ENCODE data around the gene RAPSN.
A peak's percentile ranks its signal among the peaks of the same experiment; 100 is the strongest.

RAPSN gene

GRCh38 chr11:47408598-47409439 lies 40.1 kb downstream of the RAPSN start:
- DNase-seq (ENCODE audit: low read depth): peak; percentile 59

DNA sequence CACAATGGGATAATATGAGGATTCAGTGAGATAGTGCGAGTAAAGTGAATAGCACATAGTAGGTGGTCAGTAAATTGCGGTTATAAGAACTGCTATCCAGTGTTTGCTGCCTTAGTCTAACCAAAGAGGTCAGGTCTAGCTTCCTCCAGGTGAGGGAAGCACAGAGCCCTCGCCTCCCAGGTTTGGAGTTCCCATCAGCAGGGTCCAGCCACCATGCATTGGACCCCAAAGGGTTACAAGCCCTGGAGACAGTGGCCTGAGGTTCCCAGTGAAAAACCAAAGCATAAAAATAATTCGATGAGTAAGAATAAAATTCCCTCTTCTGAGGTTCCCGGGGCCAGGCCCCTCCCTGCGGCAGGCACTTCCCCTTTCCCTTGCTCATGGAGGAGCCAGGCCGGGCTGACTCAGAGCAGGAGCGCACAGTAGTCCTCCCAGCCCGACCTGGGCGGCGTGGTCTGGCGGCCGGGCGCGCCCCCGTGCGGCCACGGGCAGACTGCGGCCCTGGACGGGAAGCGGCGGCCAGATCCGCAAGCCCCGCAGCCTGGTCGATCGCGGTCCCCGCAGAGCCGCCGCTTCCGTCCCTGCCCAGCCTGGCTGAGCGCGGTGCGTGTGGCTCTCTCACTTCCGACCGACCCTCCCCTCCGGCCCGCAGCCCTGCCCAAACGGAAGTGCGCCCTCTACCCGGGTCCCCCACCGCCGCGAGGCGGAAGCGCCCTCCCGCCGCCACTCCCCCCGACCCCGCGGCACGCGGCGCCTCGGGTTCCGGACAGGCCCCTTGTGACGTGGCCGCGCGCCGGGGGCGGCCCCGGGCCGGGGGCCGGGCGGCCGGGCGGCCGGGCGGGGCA lies 41.0 kb downstream of the RAPSN start, which contains the start of gene SLC39A13:
Gene SLC39A13 (plus strand): TSS at position 845 of the 845 bp plus-strand sequence. CDS start 1,505 bp downstream, outside the sequence.
- peak; percentile 77 for DNase-seq (ENCODE audit: low read depth)
- TF ChIP-seq CTCF (conservative IDR thresholded peaks at IDR 0.05; ENCODE audit: low read depth, low read length): peak; percentile 59
- H3K4me3 ChIP-seq (ENCODE audit: low read length): peak within 1 kb of the TSS; percentile 78

More at GRCh38 chr11:47408598-47409439, 40.1 kb downstream of the RAPSN start:
- H3K4me3 ChIP-seq (ENCODE audit: low read length): peak overlapping the region; percentile 78
- TF ChIP-seq CTCF (conservative IDR thresholded peaks at IDR 0.05; ENCODE audit: low read depth, low read length): no peak

- no peak for TF ChIP-seq CTCF (conservative IDR thresholded peaks at IDR 0.05; ENCODE audit: low read depth, low read length)
- DNase-seq (ENCODE audit: low read depth): no peak
- H3K4me3 ChIP-seq (ENCODE audit: low read length): peak overlapping the region; percentile 69
Measured at GRCh38 chr11:47406896-47407745, 41.8 kb downstream of the RAPSN start.

DNA sequence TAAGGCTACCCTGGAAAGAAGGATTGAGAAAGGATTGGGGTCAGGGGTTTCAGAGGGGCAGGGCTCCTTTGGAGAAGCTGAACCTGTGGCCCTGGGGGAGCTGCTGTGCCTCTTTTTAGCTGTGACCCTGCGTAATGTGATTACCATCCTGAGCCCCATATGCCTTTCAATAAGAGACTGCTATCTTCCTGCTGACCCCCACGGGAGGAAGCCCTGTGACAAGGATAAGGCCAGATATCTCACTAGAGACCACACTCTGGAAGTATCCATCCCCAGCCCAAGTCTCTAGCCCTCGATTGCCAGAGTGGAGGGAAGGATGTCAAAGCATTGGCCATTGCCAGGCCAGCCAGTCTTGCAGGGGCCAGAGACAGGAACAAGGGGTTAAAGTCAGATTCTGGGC lies 45.4 kb downstream of the RAPSN start:
- DNase-seq (ENCODE audit: low read depth): no peak
- H3K4me3 ChIP-seq (ENCODE audit: low read length): no peak overlapping the region
- no peak for TF ChIP-seq CTCF (conservative IDR thresholded peaks at IDR 0.05; ENCODE audit: low read depth, low read length)

GRCh38 chr11:47403135-47403534 lies 45.8 kb downstream of the RAPSN start:
- no peak overlapping the region for H3K4me3 ChIP-seq (ENCODE audit: low read length)
- no peak for TF ChIP-seq CTCF (conservative IDR thresholded peaks at IDR 0.05; ENCODE audit: low read depth, low read length)
- DNase-seq (ENCODE audit: low read depth): no peak

DNA sequence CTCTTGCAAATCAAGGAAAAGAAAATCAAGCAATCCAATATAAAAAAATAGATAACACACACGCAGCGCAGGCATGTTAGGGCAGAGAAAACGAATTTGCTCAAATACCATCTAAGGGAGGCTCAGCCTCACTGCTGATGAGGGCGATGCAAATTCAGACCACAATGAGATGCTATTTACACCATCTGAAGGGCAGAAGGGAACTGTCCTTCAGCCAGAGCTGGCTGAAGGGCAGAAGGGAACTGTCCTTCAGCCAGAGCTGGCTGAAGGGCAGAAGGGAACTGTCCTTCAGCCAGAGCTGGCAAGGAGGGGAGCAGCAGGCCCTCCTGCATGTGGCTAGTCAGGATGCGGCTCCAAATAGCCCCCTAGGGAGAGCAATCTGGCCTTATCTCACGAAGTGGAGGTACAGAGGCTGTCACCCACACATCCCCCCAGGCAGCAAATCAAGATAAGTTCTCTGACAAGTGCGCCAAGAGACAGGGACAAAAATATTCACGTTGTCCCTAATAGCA lies 48.1 kb downstream of the RAPSN start:
- DNase-seq (ENCODE audit: low read depth): no peak
- no peak overlapping the region for H3K4me3 ChIP-seq (ENCODE audit: low read length)

More for the DNA sequence above, 48.1 kb downstream of the RAPSN start:
- TF ChIP-seq CTCF (conservative IDR thresholded peaks at IDR 0.05; ENCODE audit: low read depth, low read length): no peak

Measured in retinal pigment epithelial cell (primary cell).